K562 (cell line): ENCODE measurements around the gene FOXK2. TPM values are rescaled to one million over a fixed set of nuclear protein-coding genes. Genes with fewer than 3 reads are reported as not detected.

Experiments
- ATF4 ChIP-seq: fragments of 450-650 bp; formaldehyde crosslinking; IDR thresholded peaks from 2 replicates; pipeline ENCODE4 v1.4.0; 2022; ENCODE audit warnings: mild to moderate bottlenecking, moderate library complexity
- CEBPB ChIP-seq: fragments of 450-650 bp; IDR thresholded peaks from 2 replicates; pipeline ENCODE4 v1.6.1; 2016; ENCODE audit warnings: missing genetic modification characterization, missing compliant biosample characterization
- FOXK1 ChIP-seq: sonication (generic); formaldehyde crosslinking; IDR thresholded peaks from 2 replicates; pipeline ENCODE4 v1.8.0; 2022; ENCODE audit warnings: missing genetic modification reagents, mild to moderate bottlenecking, borderline replicate concordance
- FOXP4 ChIP-seq: sonication (generic); formaldehyde crosslinking; IDR thresholded peaks from 2 replicates; pipeline ENCODE4 v1.8.0; 2022; ENCODE audit warnings: mild to moderate bottlenecking, missing genetic modification reagents, borderline replicate concordance
- GTF2A2 ChIP-seq: IDR thresholded peaks from 2 replicates; pipeline ENCODE4 v1.6.1; 2016; ENCODE audit warnings: mild to moderate bottlenecking, missing genetic modification characterization, missing compliant biosample characterization
- ILF3 ChIP-seq: fragments of 450-650 bp; IDR thresholded peaks from 2 replicates; pipeline ENCODE4 v1.6.1; 2018; ENCODE audit warnings: antibody characterized with exemption, mild to moderate bottlenecking, moderate library complexity, borderline replicate concordance
- JUNB ChIP-seq: fragments of 450-650 bp; formaldehyde crosslinking; conservative IDR thresholded peaks from 2 replicates; pipeline ENCODE4 v1.4.0; 2020; ENCODE audit warnings: mild to moderate bottlenecking
- MCM3 ChIP-seq: fragments of 450-650 bp; IDR thresholded peaks from 2 replicates; pipeline ENCODE4 v1.6.1; 2016
- MXI1 ChIP-seq: IDR thresholded peaks from 2 replicates; pipeline ENCODE4 v1.6.1; 2011; ENCODE audit warnings: low read depth, mild to moderate bottlenecking, improper control_type of control experiment, low read length
- NCOA1 ChIP-seq: fragments of 450-650 bp; IDR thresholded peaks from 2 replicates; pipeline ENCODE4 v1.6.1; 2016; ENCODE audit warnings: low read depth
- NFE2L1 ChIP-seq: fragments of 450-650 bp; IDR thresholded peaks from 2 replicates; pipeline ENCODE4 v1.6.1; 2016; ENCODE audit warnings: missing genetic modification characterization, low read depth, mild to moderate bottlenecking, missing compliant biosample characterization, moderate library complexity, borderline replicate concordance
- NR2F6 ChIP-seq: fragments of 450-650 bp; formaldehyde crosslinking; IDR thresholded peaks from 2 replicates; pipeline ENCODE4 v1.4.0; 2020; ENCODE audit warnings: mild to moderate bottlenecking
- PKNOX1 ChIP-seq: fragments of 450-650 bp; IDR thresholded peaks from 2 replicates; pipeline ENCODE4 v1.6.1; 2016
- PPARD ChIP-seq: fragments of 250-450 bp; sonication (Bioruptor Pico); IDR thresholded peaks from 2 replicates; pipeline ENCODE4 v1.8.0; 2022; ENCODE audit warnings: inconsistent platforms, mild to moderate bottlenecking, moderate library complexity
- RBM25 ChIP-seq: fragments of 200-400 bp; formaldehyde crosslinking; IDR thresholded peaks from 2 replicates; pipeline ENCODE4 v1.6.1; 2018; ENCODE audit warnings: low read length, low read depth, moderate library complexity; ENCODE audit not compliant: severe bottlenecking
- SIRT6 ChIP-seq: IDR thresholded peaks from one replicate; pipeline ENCODE4 v1.6.1; 2012; ENCODE audit warnings: low read depth, mild to moderate bottlenecking, control low read depth, inconsistent platforms, low read length, moderate library complexity
- SRF ChIP-seq, 2 experiments: fragments of 250-450, 450-650 bp in 1 of 2; sonication (Bioruptor Pico) in 1 of 2; sonication (generic) in 1 of 2; formaldehyde crosslinking; IDR thresholded peaks; 2 replicates each; pipeline versions ENCODE4 v1.5.0 to v1.5.1; 2020 to 2022; ENCODE audit warnings: mild to moderate bottlenecking in 1 of 2, missing genetic modification reagents in 1 of 2
- TAF7 ChIP-seq: fragments of 450-650 bp; IDR thresholded peaks from 2 replicates; pipeline ENCODE4 v1.6.1; 2016; ENCODE audit warnings: missing genetic modification characterization, missing compliant biosample characterization
- TRIM28 ChIP-seq: fragments of 450-650 bp; IDR thresholded peaks from 2 replicates; pipeline ENCODE4 v1.6.1; 2017
- ZNF197 ChIP-seq: fragments of 200-800 bp; sonication (Bioruptor generic); IDR thresholded peaks from 2 replicates; pipeline ENCODE4 v1.6.1; 2016; ENCODE audit warnings: low read depth, missing genetic modification characterization, missing compliant biosample characterization
- ZNF3 ChIP-seq: fragments of 250-450 bp; sonication (Bioruptor Pico); IDR thresholded peaks from 2 replicates; pipeline ENCODE4 v1.5.0; 2021; ENCODE audit warnings: mild to moderate bottlenecking, moderate library complexity
- polyA plus RNA-seq, 8 experiments: library from polyadenylated mRNA; depleted of rRNA in 4 of 8; stranded (reverse) in 5 of 8; unstranded in 3 of 8; fragments of >200 nt; fragmentation: Nextera tagmentation in 2 of 8; fragmentation: Illumina TruSeq in 1 of 8; extraction: Ambion mirVana in 2 of 8; extraction: Trizol in 1 of 8; gene quantifications; 2 replicates each; pipeline versions ENCODE4 v1.2.1 to v1.2.3, GENCODE V29; 2011 to 2014; ENCODE audit warnings: inconsistent platforms in 1 of 8, missing spikeins in 1 of 8
- total RNA-seq, 7 experiments: library from RNA; depleted of rRNA in 6 of 7; stranded (reverse); fragments of >200 nt in 6 of 7; fragmentation: Illumina TruSeq in 2 of 7; extraction: Trizol in 2 of 7; gene quantifications; 2 replicates each; pipeline versions ENCODE4 v1.2.1 to v1.2.3, GENCODE V29; 2011 to 2021; ENCODE audit warnings: low replicate concordance in 1 of 7
- TF ChIP-seq, protein P1 (sequence below): sonication (generic); formaldehyde crosslinking; IDR thresholded peaks from 2 replicates; pipeline ENCODE4 v1.9.0; 2022; ENCODE audit warnings: mild to moderate bottlenecking, missing genetic modification reagents

FOXK2 gene
- total and polyA plus RNA-seq, 9 of the 15 experiments (the other 6 are each of a cell fraction or from before 2014, with no cell fraction given) = 3.0 to 86.0 (median 44.1) TPM

- TF ChIP-seq TRIM28 (peak; percentile 72), FOXP4 (CRISPR knock-in tag) (peak; percentile 88), ATF4 (CRISPR knock-in tag) (no peak), CEBPB (tag) (peak; percentile 85), ILF3 (no peak), SRF (CRISPR knock-in tag; IDR thresholded peaks at IDR 0.05) (no peak), NFE2L1 (no peak), RBM25 (no peak), JUNB (CRISPR knock-in tag) (0 out of 2 replicates have a peak, but pooled peaks have one; percentile 40), PPARD (CRISPR knock-in tag) (no peak), ZNF197 (CRISPR knock-in tag) (0 out of 2 replicates have a peak, but pooled peaks have one; percentile 52), NCOA1 (no peak), TAF7 (tag) (no peak), SIRT6 (no peak), FOXK1 (CRISPR knock-in tag) (no peak), GTF2A2 (tag) (no peak), PKNOX1 (peak; percentile 80), MXI1 (0 out of 2 replicates have a peak, but pooled peaks have one; percentile 34), MCM3 (no peak), NR2F6 (CRISPR knock-in tag) (no peak), ZNF3 (CRISPR knock-in tag) (no peak)
- TF ChIP-seq, protein P1, sequence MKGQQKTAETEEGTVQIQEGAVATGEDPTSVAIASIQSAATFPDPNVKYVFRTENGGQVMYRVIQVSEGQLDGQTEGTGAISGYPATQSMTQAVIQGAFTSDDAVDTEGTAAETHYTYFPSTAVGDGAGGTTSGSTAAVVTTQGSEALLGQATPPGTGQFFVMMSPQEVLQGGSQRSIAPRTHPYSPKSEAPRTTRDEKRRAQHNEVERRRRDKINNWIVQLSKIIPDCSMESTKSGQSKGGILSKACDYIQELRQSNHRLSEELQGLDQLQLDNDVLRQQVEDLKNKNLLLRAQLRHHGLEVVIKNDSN (CRISPR knock-in tag) = peak; percentile 73
Observed at GRCh38 chr17:82494236-82495055, 25.1 kb upstream of the FOXK2 start (continued).
